ENCODE data around the gene NCKAP5.

The NCKAP5 gene

GRCh38 chr2:132978840-132979239, 589.4 kb downstream of the NCKAP5 start:
- no peak for TF ChIP-seq CTCF (IDR thresholded peaks at IDR 0.05; ENCODE audit: low read depth, low read length, missing control alignments)
- Histone ChIP-seq H3K36me3 (replicated peaks) (no peaks in the 10 kb centered on the region), H3K27me3 (replicated peaks) (no peaks in the 10 kb centered on the region), H3K27ac (no peak overlapping the region), H3K4me3 (ENCODE audit: low read depth, low read length) (no peak overlapping the region)
- in situ Hi-C loops (cut with HindIII; ENCODE audit: low pct_ligation_motif_present, low sequenced_read_pairs): no loop called here
- no peak for DNase-seq

- no peak for TF ChIP-seq CTCF (IDR thresholded peaks at IDR 0.05; ENCODE audit: low read depth, low read length, missing control alignments)
- Histone ChIP-seq H3K36me3 (replicated peaks) (no peaks in the 10 kb centered on the region), H3K4me3 (ENCODE audit: low read depth, low read length) (no peak overlapping the region), H3K27me3 (replicated peaks) (no peaks in the 10 kb centered on the region), H3K27ac (no peak overlapping the region)
- DNase-seq: peak; percentile 22
- in situ Hi-C loops (cut with HindIII; ENCODE audit: low pct_ligation_motif_present, low sequenced_read_pairs): no loop called here
Measured at GRCh38 chr2:132977812-132978529, 590.3 kb downstream of the NCKAP5 start.

GRCh38 chr2:132975193-132976105, 592.8 kb downstream of the NCKAP5 start:
- Histone ChIP-seq H3K4me3 (ENCODE audit: low read depth, low read length) (no peak overlapping the region), H3K36me3 (replicated peaks) (no peaks in the 10 kb centered on the region), H3K27ac (no peak overlapping the region), H3K27me3 (replicated peaks) (no peaks in the 10 kb centered on the region)
- in situ Hi-C loops (cut with HindIII; ENCODE audit: low pct_ligation_motif_present, low sequenced_read_pairs): no loop called here
- DNase-seq: no peak
- TF ChIP-seq CTCF (IDR thresholded peaks at IDR 0.05; ENCODE audit: low read depth, low read length, missing control alignments): no peak

- Histone ChIP-seq H3K27me3 (replicated peaks) (no peaks in the 10 kb centered on the region), H3K36me3 (replicated peaks) (no peaks in the 10 kb centered on the region), H3K4me3 (ENCODE audit: low read depth, low read length) (no peak overlapping the region), H3K27ac (no peak overlapping the region)
- no peak for DNase-seq
- no peak for TF ChIP-seq CTCF (IDR thresholded peaks at IDR 0.05; ENCODE audit: low read depth, low read length, missing control alignments)
- in situ Hi-C loops (cut with HindIII; ENCODE audit: low pct_ligation_motif_present, low sequenced_read_pairs): no loop called here
Measured at GRCh38 chr2:132974467-132975095, 593.7 kb downstream of the NCKAP5 start.

- DNase-seq: no peak
- Histone ChIP-seq H3K36me3 (replicated peaks) (no peaks in the 10 kb centered on the region), H3K27ac (no peak overlapping the region), H3K4me3 (ENCODE audit: low read depth, low read length) (no peak overlapping the region), H3K27me3 (replicated peaks) (no peaks in the 10 kb centered on the region)
- no peak for TF ChIP-seq CTCF (IDR thresholded peaks at IDR 0.05; ENCODE audit: low read depth, low read length, missing control alignments)
- in situ Hi-C loops (cut with HindIII; ENCODE audit: low pct_ligation_motif_present, low sequenced_read_pairs): no loop called here
Measured at GRCh38 chr2:132971310-132972061, 596.8 kb downstream of the NCKAP5 start.

Data from brain microvascular endothelial cell (primary cell).